PFSK-1 (cell line): ENCODE data around the gene CALML6. TPM values are rescaled to one million over a fixed set of nuclear protein-coding genes. Genes with fewer than 3 reads are reported as not detected.

ENCODE experiments used
- FOXP2 ChIP-seq: optimal IDR thresholded peaks from 2 replicates; pipeline ENCODE3; 2011; ENCODE audit warnings: borderline replicate concordance, control low read depth, inconsistent platforms; ENCODE audit not compliant: insufficient read depth; ENCODE audit errors: extremely low read length, extremely low read depth
- POLR2AphosphoS5 ChIP-seq: IDR thresholded peaks from 2 replicates; pipeline ENCODE4 v1.6.1; 2012; ENCODE audit warnings: low read depth, mild to moderate bottlenecking, control low read depth, low read length, moderate library complexity
- REST ChIP-seq, 2 experiments: IDR thresholded peaks; 2 replicates each; pipeline versions ENCODE4 v1.6.1 to v1.8.0; 2011 to 2012; ENCODE audit warnings: low read depth in 2 of 2, low read length in 2 of 2, control low read depth in 1 of 2, inconsistent platforms in 1 of 2, mild to moderate bottlenecking in 1 of 2, moderate library complexity in 1 of 2; ENCODE audit not compliant: insufficient read depth in 1 of 2
- SIN3A ChIP-seq: IDR thresholded peaks from 2 replicates; pipeline ENCODE4 v1.6.1; 2012; ENCODE audit warnings: mild to moderate bottlenecking, low read length, moderate library complexity, borderline replicate concordance; ENCODE audit not compliant: insufficient read depth
- TAF1 ChIP-seq: IDR thresholded peaks from 2 replicates; pipeline ENCODE4 v1.6.1; 2012; ENCODE audit warnings: low read length, control low read depth, borderline replicate concordance; ENCODE audit not compliant: insufficient read depth
- polyA plus RNA-seq: library from polyadenylated mRNA; unstranded; fragments of >200 nt; gene quantifications from one replicate; pipeline ENCODE4 v1.2.1, GENCODE V29; 2012; ENCODE audit warnings: low read depth, missing spikeins; ENCODE audit not compliant: insufficient read length

CALML6 gene
- polyA plus RNA-seq, result 0.80 TPM

- TF ChIP-seq TAF1 (no peak), REST (IDR thresholded peaks at IDR 0.05; ENCODE audit: insufficient read depth in 1 of 2, low read depth in 2 of 2, low read length in 2 of 2) (no peak), POLR2AphosphoS5 (no peak), SIN3A (no peak), FOXP2 (no peak)
These were observed at the start of gene CALML6 for GRCh38 chr1:1914971-1915692. CALML6 (plus strand) TSS chr1:1915260; CDS start chr1:1915281, 21 bp downstream.

- no peak for TF ChIP-seq FOXP2
- TF ChIP-seq SIN3A, result no peak
- TF ChIP-seq TAF1, result no peak
- TF ChIP-seq REST (IDR thresholded peaks at IDR 0.05; ENCODE audit: insufficient read depth in 1 of 2, low read depth in 2 of 2, low read length in 2 of 2), result no peak
- TF ChIP-seq POLR2AphosphoS5, result no peak
These were observed 47.9 kb upstream of the CALML6 start for GRCh38 chr1:1867164-1867563.

GRCh38 chr1:1869469-1869868, 45.6 kb upstream of the CALML6 start:
- no peak for TF ChIP-seq POLR2AphosphoS5
- TF ChIP-seq SIN3A, result no peak
- TF ChIP-seq REST (IDR thresholded peaks at IDR 0.05; ENCODE audit: insufficient read depth in 1 of 2, low read depth in 2 of 2, low read length in 2 of 2), result no peak
- TF ChIP-seq TAF1, result no peak
- no peak for TF ChIP-seq FOXP2

- no peak for TF ChIP-seq POLR2AphosphoS5
- TF ChIP-seq TAF1, result no peak
- TF ChIP-seq SIN3A, result no peak
- TF ChIP-seq REST (IDR thresholded peaks at IDR 0.05; ENCODE audit: insufficient read depth in 1 of 2, low read depth in 2 of 2, low read length in 2 of 2), result no peak
- no peak for TF ChIP-seq FOXP2
These were observed 42.6 kb upstream of the CALML6 start for GRCh38 chr1:1872329-1872994.

- TF ChIP-seq SIN3A (no peak), TAF1 (no peak), POLR2AphosphoS5 (no peak), REST (IDR thresholded peaks at IDR 0.05; ENCODE audit: insufficient read depth in 1 of 2, low read depth in 2 of 2, low read length in 2 of 2) (no peak), FOXP2 (no peak)
These were observed 41.9 kb upstream of the CALML6 start for GRCh38 chr1:1873186-1873585.
